NCI-H2029 treated with DMSO at 0.1 percent for 48 hours (cell line): ENCODE data around the gene ZNG1C.
"Not testable (repeated sequence)": the region's sequence is repeated elsewhere in the genome, so short reads cannot be mapped to it uniquely, and the experiment has no call there.

Source experiments
- DNase-seq: peaks from one replicate; lab custom pipeline; 2025; lab: John Stamatoyannopoulos, UW

Gene ZNG1C

GRCh38 chr9:68343242-68343641 is 101.5 kb downstream of the ZNG1C start:
- DNase-seq, result not testable (repeated sequence)

GRCh38 chr9:68343992-68344391 is 102.2 kb downstream of the ZNG1C start:
- DNase-seq, result not testable (repeated sequence)
